Camera-type eye (tissue), 1 donor: ENCODE data around the gene NOS1. TPM values are rescaled to one million over a fixed set of nuclear protein-coding genes. Genes with fewer than 3 reads are reported as not detected.

Experiments
- total RNA-seq: library from RNA; depleted of rRNA; stranded (reverse); fragments of >200 nt; gene quantifications from one replicate; pipeline ENCODE4 v1.2.3, GENCODE V29; 2014

The NOS1 gene
- total RNA-seq: 2.0 TPM

GRCh38 chr12:117361347-117361751 is at the start of gene NOS1:
NOS1 (minus strand) TSS chr12:117361626; CDS start chr12:117331069, 30,557 bp downstream.

GRCh38 chr12:117190210-117190781 is 171.1 kb downstream of the NOS1 start, which contains the start of gene FBXO21:
FBXO21 (minus strand) TSS chr12:117190470; CDS start chr12:117190456, 14 bp downstream.

Other genes starting within 250 kb of the NOS1 start
- gene FBXO21, start 171.2 kb downstream of the NOS1 start, total RNA-seq: 159 TPM